Neutrophil (primary cell): ENCODE measurements around the gene OST4.

Experiments
- H3K27ac ChIP-seq: fragments of 200-600 bp; sonication (generic); 2 replicates; pipeline ENCODE4 v1.5.1; 2016; ENCODE audit warnings: mild to moderate bottlenecking, moderate library complexity
- H3K27me3 ChIP-seq: fragments of 200-600 bp; sonication (generic); 2 replicates; pipeline ENCODE4 v1.6.0; 2016; ENCODE audit warnings: mild to moderate bottlenecking
- H3K36me3 ChIP-seq: fragments of 200-600 bp; sonication (generic); 2 replicates; pipeline ENCODE4 v1.5.1; 2017
- H3K4me1 ChIP-seq, 2 experiments: fragments of 200-600 bp in 1 of 2; sonication (generic) in 1 of 2; 1 replicate in 1 of 2; 2 replicates in 1 of 2; pipeline versions ENCODE4 v1.5.1 to v1.6.1; 2013 to 2016; ENCODE audit warnings: low read depth in 1 of 2, low read length in 1 of 2, mild to moderate bottlenecking in 1 of 2, moderate library complexity in 1 of 2; ENCODE audit not compliant: control insufficient read depth in 1 of 2, insufficient read depth in 1 of 2
- H3K4me3 ChIP-seq, 2 experiments: fragments of 200-600 bp in 1 of 2; sonication (generic) in 1 of 2; 1 replicate in 1 of 2; 2 replicates in 1 of 2; pipeline ENCODE4 v1.5.1; 2013 to 2016; ENCODE audit warnings: low read depth in 1 of 2, low read length in 1 of 2, mild to moderate bottlenecking in 1 of 2, moderate library complexity in 1 of 2
- H3K9me3 ChIP-seq: fragments of 200-600 bp; sonication (generic); 2 replicates; pipeline ENCODE4 v1.5.1; 2016
- CTCF ChIP-seq: fragments of 200-600 bp; sonication (generic); IDR thresholded peaks from 2 replicates; pipeline ENCODE4 v1.5.1; 2016; ENCODE audit warnings: antibody characterized with exemption

OST4 gene

GRCh38 chr2:27040282-27040681 is 31.2 kb downstream of the OST4 start:
- H3K4me1 ChIP-seq = no peaks in the 10 kb centered on the region
- TF ChIP-seq CTCF = no peak
- no peak overlapping the region for H3K27ac ChIP-seq
- H3K36me3 ChIP-seq = peaks cover 81% of the 10 kb centered on the region
- no peaks in the 10 kb centered on the region for H3K27me3 ChIP-seq
- no peak overlapping the region for H3K4me3 ChIP-seq
- no peaks in the 10 kb centered on the region for H3K9me3 ChIP-seq

GRCh38 chr2:27039871-27040270 is 31.6 kb downstream of the OST4 start:
- no peak overlapping the region for H3K4me3 ChIP-seq
- H3K9me3 ChIP-seq = no peaks in the 10 kb centered on the region
- no peaks in the 10 kb centered on the region for H3K27me3 ChIP-seq
- no peak overlapping the region for H3K27ac ChIP-seq
- TF ChIP-seq CTCF = no peak
- H3K4me1 ChIP-seq = no peaks in the 10 kb centered on the region
- H3K36me3 ChIP-seq = peaks cover 85% of the 10 kb centered on the region

- H3K4me3 ChIP-seq = no peak overlapping the region
- TF ChIP-seq CTCF = no peak
Observed at GRCh38 chr2:27039426-27039825, 32.0 kb downstream of the OST4 start.

GRCh38 chr2:27038631-27039339 is 32.7 kb downstream of the OST4 start:
- H3K4me3 ChIP-seq = no peak overlapping the region
- H3K27me3 ChIP-seq = no peaks in the 10 kb centered on the region
- TF ChIP-seq CTCF = no peak
- H3K36me3 ChIP-seq = peaks cover 86% of the 10 kb centered on the region
- no peaks in the 10 kb centered on the region for H3K9me3 ChIP-seq
- peaks cover 4 to 6% of the 10 kb centered on the region in 2 experiments for H3K4me1 ChIP-seq
- no peak overlapping the region for H3K27ac ChIP-seq

More at GRCh38 chr2:27039426-27039825, 32.0 kb downstream of the OST4 start:
- Histone ChIP-seq H3K27me3 (no peaks in the 10 kb centered on the region), H3K36me3 (peaks cover 86% of the 10 kb centered on the region), H3K9me3 (no peaks in the 10 kb centered on the region), H3K4me1 (no peaks in the 10 kb centered on the region), H3K27ac (no peak overlapping the region)

GRCh38 chr2:27038012-27038411 is 33.4 kb downstream of the OST4 start:
- H3K4me3 ChIP-seq = no peak overlapping the region
- no peak for TF ChIP-seq CTCF
- H3K36me3 ChIP-seq = peaks cover 82% of the 10 kb centered on the region
- H3K4me1 ChIP-seq = peaks cover 12 to 14% of the 10 kb centered on the region in 2 experiments
- no peaks in the 10 kb centered on the region for H3K9me3 ChIP-seq
- no peaks in the 10 kb centered on the region for H3K27me3 ChIP-seq
- H3K27ac ChIP-seq = no peak overlapping the region
